IMR-90 (cell line): ENCODE measurements around the gene EMC8. TPM values are rescaled to one million over a fixed set of nuclear protein-coding genes. Genes with fewer than 3 reads are reported as not detected.
A peak's percentile ranks its signal among the peaks of the same experiment; 100 is the strongest.

Experiments used
- ATAC-seq: fragments of 200-7000 bp; cut with Tn5 transposase; 2 replicates; pipeline ENCODE4 v1.9.1; 2020; ENCODE audit warnings: low read depth, mild to moderate bottlenecking, moderate library complexity
- BruUV-seq: library from RNA; stranded (reverse); fragments of 400-500 nt; replicated peaks from 2 replicates; lab custom pipeline; 2021; lab: Mats Ljungman, UMichigan
- CTCF ChIA-PET: fragments of 300-600 bp; formaldehyde crosslinking; extraction: SDS; loops from one replicate; lab custom pipeline; 2021; ENCODE audit warnings: antibody characterized with exemption; lab: Yijun Ruan, JAX
- POLR2A ChIA-PET: fragments of 300-600 bp; sonication (Branson Sonifier 250); formaldehyde crosslinking; loops from one replicate; lab custom pipeline; 2022; ENCODE audit warnings: antibody characterized with exemption; ENCODE audit not compliant: unreplicated experiment; lab: Charles Lee
- DNase-seq: peaks from one replicate; pipeline ENCODE4 v3.0.0; 2013
- H2AFZ ChIP-seq: replicated peaks from 2 replicates; pipeline ENCODE3; 2013; ENCODE audit warnings: low read length, mild to moderate bottlenecking; ENCODE audit not compliant: poor library complexity
- H2AK5ac ChIP-seq: 2 replicates; pipeline ENCODE4 v1.6.1; 2013; ENCODE audit warnings: low read depth, low read length, inconsistent platforms
- H2AK9ac ChIP-seq: replicated peaks from 2 replicates; pipeline ENCODE3; 2013; ENCODE audit warnings: mild to moderate bottlenecking, low read depth, low read length, moderate library complexity; ENCODE audit not compliant: poor library complexity
- H2BK120ac ChIP-seq: 2 replicates; pipeline ENCODE4 v1.6.1; 2013; ENCODE audit warnings: low read depth, low read length, inconsistent platforms
- H2BK15ac ChIP-seq: 3 replicates; pipeline ENCODE4 v1.6.1; 2013; ENCODE audit warnings: low read depth, low read length, inconsistent platforms
- H2BK20ac ChIP-seq: 2 replicates; pipeline ENCODE4 v1.6.1; 2013; ENCODE audit warnings: low read depth, mild to moderate bottlenecking, inconsistent platforms, low read length, moderate library complexity
- H2BK5ac ChIP-seq: 2 replicates; pipeline ENCODE4 v1.6.1; 2013; ENCODE audit warnings: mild to moderate bottlenecking, low read depth, low read length, inconsistent platforms; ENCODE audit not compliant: poor library complexity, severe bottlenecking
- H3K14ac ChIP-seq: replicated peaks from 2 replicates; pipeline ENCODE4 v1.6.1; 2013; ENCODE audit warnings: low read depth, low read length, inconsistent platforms
- H3K18ac ChIP-seq: 2 replicates; pipeline ENCODE4 v1.6.1; 2013; ENCODE audit warnings: low read depth, low read length, control low read depth
- H3K23ac ChIP-seq: 2 replicates; pipeline ENCODE4 v1.6.1; 2013; ENCODE audit warnings: low read depth, low read length, inconsistent platforms
- H3K27ac ChIP-seq: 2 replicates; pipeline ENCODE4 v1.5.1; 2013; ENCODE audit warnings: mild to moderate bottlenecking, control low read depth, low read length; ENCODE audit not compliant: insufficient read depth
- H3K27me3 ChIP-seq: 2 replicates; pipeline ENCODE4 v1.6.1; 2013; ENCODE audit warnings: low read length; ENCODE audit not compliant: control insufficient read depth, insufficient read depth
- H3K36me3 ChIP-seq: 2 replicates; pipeline ENCODE4 v1.6.1; 2013; ENCODE audit warnings: low read length, mixed read lengths; ENCODE audit not compliant: control insufficient read depth, insufficient read depth
- H3K4ac ChIP-seq: 2 replicates; pipeline ENCODE4 v1.6.1; 2013; ENCODE audit warnings: low read depth, low read length, inconsistent platforms
- H3K4me1 ChIP-seq: 2 replicates; pipeline ENCODE4 v1.6.1; 2013; ENCODE audit warnings: low read length, mixed read lengths; ENCODE audit not compliant: control insufficient read depth, insufficient read depth
- H3K4me2 ChIP-seq: 2 replicates; pipeline ENCODE4 v1.6.1; 2013; ENCODE audit warnings: low read depth, mild to moderate bottlenecking, control low read depth, low read length, moderate library complexity
- H3K4me3 ChIP-seq: 2 replicates; pipeline ENCODE4 v1.5.1; 2013; ENCODE audit warnings: low read depth, mild to moderate bottlenecking, control low read depth, low read length, moderate library complexity; ENCODE audit not compliant: insufficient read depth
- H3K56ac ChIP-seq: 2 replicates; pipeline ENCODE4 v1.6.1; 2013; ENCODE audit warnings: low read length, inconsistent platforms; ENCODE audit not compliant: insufficient read depth; ENCODE audit errors: extremely low read depth
- H3K79me1 ChIP-seq, 2 experiments: 2 replicates each; pipeline ENCODE4 v1.6.1; 2013; ENCODE audit warnings: low read length in 2 of 2, inconsistent platforms in 1 of 2, low read depth in 1 of 2
- H3K9ac ChIP-seq: 2 replicates; pipeline ENCODE4 v1.6.1; 2013; ENCODE audit warnings: low read depth, low read length, control low read depth
- H3K9me1 ChIP-seq: 2 replicates; pipeline ENCODE4 v1.6.1; 2013; ENCODE audit warnings: low read length, inconsistent platforms; ENCODE audit not compliant: insufficient read depth
- H3K9me3 ChIP-seq: 2 replicates; pipeline ENCODE4 v1.6.1; 2013; ENCODE audit warnings: low read length; ENCODE audit not compliant: control insufficient read depth, insufficient read depth
- H4K20me1 ChIP-seq: 2 replicates; pipeline ENCODE4 v1.6.1; 2013; ENCODE audit warnings: low read length, inconsistent platforms; ENCODE audit not compliant: insufficient read depth
- H4K5ac ChIP-seq: 2 replicates; pipeline ENCODE4 v1.6.1; 2013; ENCODE audit warnings: mild to moderate bottlenecking, low read depth, low read length, control low read depth
- H4K8ac ChIP-seq, 2 experiments: 2 replicates each; pipeline ENCODE4 v1.6.1; 2013; ENCODE audit warnings: low read depth in 2 of 2, low read length in 2 of 2, control low read depth in 1 of 2, inconsistent platforms in 1 of 2
- H4K91ac ChIP-seq: 2 replicates; pipeline ENCODE4 v1.6.1; 2013; ENCODE audit warnings: low read depth, low read length, inconsistent platforms; ENCODE audit not compliant: insufficient read depth
- CEBPB ChIP-seq: IDR thresholded peaks from 2 replicates; pipeline ENCODE4 v1.6.1; 2012; ENCODE audit warnings: low read depth, low read length, improper control_type of control experiment
- WGBS, 2 experiments: methylation state at CpG; one replicate each; pipeline versions ENCODE4 v1.1.5 to v1.1.7; 2013; ENCODE audit warnings: missing lambda C conversion rate in 2 of 2; ENCODE audit not compliant: insufficient read length in 1 of 2; ENCODE audit errors: extremely low coverage in 2 of 2; 5-methylcytosine and 5-hydroxymethylcytosine counted together
- dilution Hi-C: fragments of 300-500 bp; cut with HindIII; formaldehyde crosslinking; loops from one replicate; pipeline ENCODE4 v1.14.3; 2018; ENCODE audit warnings: low sequenced_read_pairs; ENCODE audit not compliant: unreplicated experiment
- in situ Hi-C: fragments of 300-500 bp; cut with MboI; formaldehyde crosslinking; loops from 3 replicates; pipeline ENCODE4 v1.14.3; 2019; ENCODE audit warnings: low sequenced_read_pairs, inconsistent platforms, mixed read lengths
- intact Hi-C: fragments of 100-400 bp; cut with micrococcal nuclease; formaldehyde crosslinking; loops from 2 replicates; pipeline ENCODE4 v1.10.0; 2022
- polyA plus RNA-seq, 3 experiments: library from polyadenylated mRNA; depleted of rRNA; stranded (reverse); fragments of >200 nt; gene quantifications; 2 replicates each; pipeline ENCODE4 v1.2.3, GENCODE V29; 2012; ENCODE audit warnings: low replicate concordance in 1 of 3
- total RNA-seq: library from RNA; depleted of rRNA; stranded (reverse); fragments of >200 nt; gene quantifications from 2 replicates; pipeline ENCODE4 v1.2.3, GENCODE V29; 2012
- TF ChIP-seq, protein P1 (sequence below): conservative IDR thresholded peaks from 2 replicates; pipeline ENCODE4 v1.5.1; 2012; ENCODE audit warnings: mild to moderate bottlenecking, low read depth, low read length, improper control_type of control experiment

Gene EMC8
- total and polyA plus RNA-seq, 2 of the 4 experiments (the other 2 are of a cell fraction) = 23.7 to 48.9 TPM

DNA sequence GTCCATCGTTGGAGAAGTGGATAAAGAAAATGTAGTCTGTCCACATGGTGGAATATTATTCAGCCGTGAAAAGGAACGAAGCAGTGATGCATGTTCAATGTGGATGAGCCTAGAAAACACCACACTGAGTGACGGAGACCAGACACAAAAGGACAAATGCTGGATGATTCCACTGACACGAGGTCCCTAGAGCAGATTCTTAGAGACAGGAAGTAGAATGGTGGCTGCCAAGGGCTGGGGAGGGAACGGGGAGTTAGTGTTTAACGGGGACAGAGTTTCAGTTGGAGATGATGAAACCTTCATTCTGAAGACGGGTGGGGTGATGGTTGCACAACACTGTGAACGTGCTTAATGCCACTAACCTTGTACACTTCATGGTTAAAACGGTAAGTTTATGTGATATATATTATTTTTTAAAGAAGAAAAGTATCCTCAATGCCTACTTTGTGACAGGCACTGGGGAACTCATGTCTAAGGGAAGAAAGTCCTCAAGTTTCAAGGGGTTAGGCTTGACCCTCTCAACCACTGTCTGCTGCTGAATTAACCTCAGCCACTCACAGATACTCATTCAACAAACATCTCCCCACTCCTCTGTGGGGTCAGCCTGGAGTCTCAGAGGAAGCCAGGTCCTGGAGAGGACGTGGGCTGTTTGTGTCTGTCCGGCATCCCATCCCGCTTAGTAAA, 66.0 kb downstream of the EMC8 start:
- no peak overlapping the region for H3K4me2 ChIP-seq
- no peak overlapping the region for H2BK5ac ChIP-seq
- H3K4me1 ChIP-seq = no peaks in the 10 kb centered on the region
- H3K4ac ChIP-seq = no peak overlapping the region
- H3K9me3 ChIP-seq = no peaks in the 10 kb centered on the region
- H3K23ac ChIP-seq = no peak overlapping the region
- no peak overlapping the region; the same call in 1 of the 2 replicates for H4K91ac ChIP-seq
- in situ Hi-C loops (no loop called here), intact Hi-C loops (no loop called here), dilution Hi-C loops (no loop called here)
- H3K4me3 ChIP-seq = no peak overlapping the region
- ChIA-PET POLR2A (no interaction called here), CTCF (no interaction called here)
- no peak overlapping the region for H4K8ac ChIP-seq
- H4K20me1 ChIP-seq = no peaks in the 10 kb centered on the region; the same call in 1 of the 2 replicates
- no peak overlapping the region for H3K27ac ChIP-seq
- no peak overlapping the region for H2AK9ac ChIP-seq
- H3K14ac ChIP-seq = no peak overlapping the region
- ATAC-seq = no peak
- WGBS, 2 experiments = 91% methylated on average over 7 of the region's 13 CpGs; no CpG with 5 or more reads in 1 of the 2 experiments
- H2BK120ac ChIP-seq = no peak overlapping the region
- H3K36me3 ChIP-seq = no peaks in the 10 kb centered on the region
- TF ChIP-seq, protein P1, sequence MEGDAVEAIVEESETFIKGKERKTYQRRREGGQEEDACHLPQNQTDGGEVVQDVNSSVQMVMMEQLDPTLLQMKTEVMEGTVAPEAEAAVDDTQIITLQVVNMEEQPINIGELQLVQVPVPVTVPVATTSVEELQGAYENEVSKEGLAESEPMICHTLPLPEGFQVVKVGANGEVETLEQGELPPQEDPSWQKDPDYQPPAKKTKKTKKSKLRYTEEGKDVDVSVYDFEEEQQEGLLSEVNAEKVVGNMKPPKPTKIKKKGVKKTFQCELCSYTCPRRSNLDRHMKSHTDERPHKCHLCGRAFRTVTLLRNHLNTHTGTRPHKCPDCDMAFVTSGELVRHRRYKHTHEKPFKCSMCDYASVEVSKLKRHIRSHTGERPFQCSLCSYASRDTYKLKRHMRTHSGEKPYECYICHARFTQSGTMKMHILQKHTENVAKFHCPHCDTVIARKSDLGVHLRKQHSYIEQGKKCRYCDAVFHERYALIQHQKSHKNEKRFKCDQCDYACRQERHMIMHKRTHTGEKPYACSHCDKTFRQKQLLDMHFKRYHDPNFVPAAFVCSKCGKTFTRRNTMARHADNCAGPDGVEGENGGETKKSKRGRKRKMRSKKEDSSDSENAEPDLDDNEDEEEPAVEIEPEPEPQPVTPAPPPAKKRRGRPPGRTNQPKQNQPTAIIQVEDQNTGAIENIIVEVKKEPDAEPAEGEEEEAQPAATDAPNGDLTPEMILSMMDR = no peak
- peak; percentile 77 for TF ChIP-seq CEBPB
- DNase-seq = no peak
- H3K27me3 ChIP-seq = no peaks in the 10 kb centered on the region
- H3K9ac ChIP-seq = no peak overlapping the region
- H2BK15ac ChIP-seq = no peak overlapping the region
- no peak overlapping the region for H3K56ac ChIP-seq
- H3K9me1 ChIP-seq = peaks cover 10% of the 10 kb centered on the region
- H2BK20ac ChIP-seq = no peak overlapping the region
- H2AFZ ChIP-seq = peak overlapping the region; percentile 18
- BruUV-seq = no TSS peak
- H4K5ac ChIP-seq = no peak overlapping the region
- H3K79me1 ChIP-seq = peaks cover 6 to 23% of the 10 kb centered on the region in 2 experiments
- H2AK5ac ChIP-seq = no peak overlapping the region
- H3K18ac ChIP-seq = no peak overlapping the region
